ENCODE results near the gene SMIM23.

Gene SMIM23

DNA sequence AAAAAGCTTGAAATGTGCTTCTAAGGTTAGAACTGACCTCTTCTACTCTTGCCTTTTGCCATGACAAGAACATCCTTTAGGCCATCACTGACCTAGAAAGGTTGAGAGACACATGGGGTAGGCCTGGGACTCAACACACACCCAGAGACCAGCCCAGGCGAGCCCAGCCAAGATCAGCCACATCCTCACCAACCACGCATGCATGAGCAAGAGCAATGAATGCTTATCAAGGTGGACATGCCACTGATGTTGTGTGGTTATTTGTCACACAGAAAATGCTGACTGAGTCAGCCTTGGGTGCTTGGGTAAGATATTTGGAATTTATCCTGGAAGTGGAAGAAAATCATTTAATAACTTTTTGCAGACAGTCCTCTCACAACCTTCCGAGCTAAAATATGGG lies 39.4 kb downstream of the SMIM23 start:
- no peaks in the 10 kb centered on the region for H3K9me3 ChIP-seq (ENCODE audit: insufficient read depth, low read depth, low read length)
- H3K4me1 ChIP-seq (ENCODE audit: insufficient read depth, low read length): no peaks in the 10 kb centered on the region
- H3K27me3 ChIP-seq (ENCODE audit: insufficient read depth, low read length): no peaks in the 10 kb centered on the region
- H3K9ac ChIP-seq (ENCODE audit: low read depth, low read length): no peak overlapping the region
- H3K4me3 ChIP-seq (ENCODE audit: low read length): no peak overlapping the region
- no peak overlapping the region for H3K27ac ChIP-seq (ENCODE audit: low read length)
- no peaks in the 10 kb centered on the region for H3K36me3 ChIP-seq (ENCODE audit: insufficient read depth, low read depth, low read length)

DNA sequence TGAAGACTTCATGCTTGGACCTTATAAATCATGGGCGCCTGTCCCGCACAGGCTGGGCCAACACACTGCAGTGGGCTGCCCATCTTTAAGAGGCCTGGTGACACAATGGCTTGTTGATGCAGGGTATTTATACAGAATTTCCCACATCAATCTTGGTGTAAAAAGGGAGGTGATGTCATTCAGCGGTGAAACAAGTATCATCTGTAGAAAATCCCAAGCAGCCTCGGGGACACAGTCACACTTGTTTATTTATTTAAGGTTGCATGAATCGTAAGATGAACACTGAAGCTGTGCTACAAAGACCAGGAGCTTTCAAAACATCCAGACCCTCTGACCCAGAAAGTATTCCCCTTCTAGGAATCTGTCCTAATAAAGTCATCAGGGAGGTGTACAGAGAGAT lies 40.5 kb downstream of the SMIM23 start:
- Histone ChIP-seq H3K27ac (ENCODE audit: low read length) (no peak overlapping the region), H3K4me3 (ENCODE audit: low read length) (no peak overlapping the region), H3K36me3 (ENCODE audit: insufficient read depth, low read depth, low read length) (no peaks in the 10 kb centered on the region), H3K4me1 (ENCODE audit: insufficient read depth, low read length) (no peaks in the 10 kb centered on the region), H3K9me3 (ENCODE audit: insufficient read depth, low read depth, low read length) (no peaks in the 10 kb centered on the region), H3K27me3 (ENCODE audit: insufficient read depth, low read length) (no peaks in the 10 kb centered on the region), H3K9ac (ENCODE audit: low read depth, low read length) (no peak overlapping the region)

GRCh38 chr5:171827162-171827561 lies 41.5 kb downstream of the SMIM23 start:
- H3K9ac ChIP-seq (ENCODE audit: low read depth, low read length): no peak overlapping the region
- H3K9me3 ChIP-seq (ENCODE audit: insufficient read depth, low read depth, low read length): no peaks in the 10 kb centered on the region
- no peaks in the 10 kb centered on the region for H3K36me3 ChIP-seq (ENCODE audit: insufficient read depth, low read depth, low read length)
- H3K4me3 ChIP-seq (ENCODE audit: low read length): no peak overlapping the region
- H3K27me3 ChIP-seq (ENCODE audit: insufficient read depth, low read length): no peaks in the 10 kb centered on the region
- H3K27ac ChIP-seq (ENCODE audit: low read length): no peak overlapping the region
- no peaks in the 10 kb centered on the region for H3K4me1 ChIP-seq (ENCODE audit: insufficient read depth, low read length)

DNA sequence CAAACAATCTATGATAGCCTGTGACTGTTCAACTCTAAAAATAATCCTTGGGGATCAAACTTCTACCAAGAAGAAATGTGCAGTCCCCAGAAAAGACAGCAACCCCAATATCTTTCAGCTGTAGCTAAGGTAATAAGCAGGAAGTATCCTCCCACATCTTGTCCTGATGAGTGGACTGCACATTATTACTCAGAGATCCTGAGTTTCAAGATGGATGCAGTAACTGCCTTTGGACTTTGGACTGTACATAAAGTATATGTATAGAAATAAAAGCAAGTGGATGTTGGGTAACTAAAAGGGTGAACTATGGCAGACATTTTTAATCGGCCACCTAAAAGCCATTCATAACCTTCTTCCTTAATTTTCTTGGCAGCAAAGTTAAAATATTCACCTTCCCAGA lies 45.1 kb downstream of the SMIM23 start:
- Histone ChIP-seq H3K27ac (ENCODE audit: low read length) (no peak overlapping the region), H3K36me3 (ENCODE audit: insufficient read depth, low read depth, low read length) (no peaks in the 10 kb centered on the region), H3K27me3 (ENCODE audit: insufficient read depth, low read length) (no peaks in the 10 kb centered on the region), H3K4me3 (ENCODE audit: low read length) (no peak overlapping the region), H3K4me1 (ENCODE audit: insufficient read depth, low read length) (no peaks in the 10 kb centered on the region), H3K9me3 (ENCODE audit: insufficient read depth, low read depth, low read length) (no peaks in the 10 kb centered on the region), H3K9ac (ENCODE audit: low read depth, low read length) (no peak overlapping the region)

- Histone ChIP-seq H3K27ac (ENCODE audit: low read length) (no peak overlapping the region), H3K4me3 (ENCODE audit: low read length) (no peak overlapping the region), H3K36me3 (ENCODE audit: insufficient read depth, low read depth, low read length) (no peaks in the 10 kb centered on the region), H3K4me1 (ENCODE audit: insufficient read depth, low read length) (no peaks in the 10 kb centered on the region), H3K27me3 (ENCODE audit: insufficient read depth, low read length) (no peaks in the 10 kb centered on the region), H3K9me3 (ENCODE audit: insufficient read depth, low read depth, low read length) (no peaks in the 10 kb centered on the region), H3K9ac (ENCODE audit: low read depth, low read length) (no peak overlapping the region)
These were observed 47.2 kb downstream of the SMIM23 start for GRCh38 chr5:171832775-171833174.

GRCh38 chr5:171834461-171834860 lies 48.8 kb downstream of the SMIM23 start:
- H3K27me3 ChIP-seq (ENCODE audit: insufficient read depth, low read length): no peaks in the 10 kb centered on the region
- no peaks in the 10 kb centered on the region for H3K4me1 ChIP-seq (ENCODE audit: insufficient read depth, low read length)
- H3K27ac ChIP-seq (ENCODE audit: low read length): no peak overlapping the region
- H3K36me3 ChIP-seq (ENCODE audit: insufficient read depth, low read depth, low read length): no peaks in the 10 kb centered on the region
- no peak overlapping the region for H3K9ac ChIP-seq (ENCODE audit: low read depth, low read length)
- H3K4me3 ChIP-seq (ENCODE audit: low read length): no peak overlapping the region
- H3K9me3 ChIP-seq (ENCODE audit: insufficient read depth, low read depth, low read length): no peaks in the 10 kb centered on the region

GRCh38 chr5:171835066-171835465 lies 49.4 kb downstream of the SMIM23 start:
- Histone ChIP-seq H3K36me3 (ENCODE audit: insufficient read depth, low read depth, low read length) (no peaks in the 10 kb centered on the region), H3K27me3 (ENCODE audit: insufficient read depth, low read length) (no peaks in the 10 kb centered on the region), H3K4me3 (ENCODE audit: low read length) (no peak overlapping the region), H3K27ac (ENCODE audit: low read length) (no peak overlapping the region), H3K9ac (ENCODE audit: low read depth, low read length) (no peak overlapping the region), H3K9me3 (ENCODE audit: insufficient read depth, low read depth, low read length) (no peaks in the 10 kb centered on the region), H3K4me1 (ENCODE audit: insufficient read depth, low read length) (no peaks in the 10 kb centered on the region)

GRCh38 chr5:171837522-171837921 lies 51.9 kb downstream of the SMIM23 start:
- H3K27ac ChIP-seq (ENCODE audit: low read length): no peak overlapping the region
- no peak overlapping the region for H3K4me3 ChIP-seq (ENCODE audit: low read length)
- no peaks in the 10 kb centered on the region for H3K9me3 ChIP-seq (ENCODE audit: insufficient read depth, low read depth, low read length)
- no peaks in the 10 kb centered on the region for H3K27me3 ChIP-seq (ENCODE audit: insufficient read depth, low read length)
- H3K4me1 ChIP-seq (ENCODE audit: insufficient read depth, low read length): no peaks in the 10 kb centered on the region
- no peaks in the 10 kb centered on the region for H3K36me3 ChIP-seq (ENCODE audit: insufficient read depth, low read depth, low read length)
- no peak overlapping the region for H3K9ac ChIP-seq (ENCODE audit: low read depth, low read length)

DNA sequence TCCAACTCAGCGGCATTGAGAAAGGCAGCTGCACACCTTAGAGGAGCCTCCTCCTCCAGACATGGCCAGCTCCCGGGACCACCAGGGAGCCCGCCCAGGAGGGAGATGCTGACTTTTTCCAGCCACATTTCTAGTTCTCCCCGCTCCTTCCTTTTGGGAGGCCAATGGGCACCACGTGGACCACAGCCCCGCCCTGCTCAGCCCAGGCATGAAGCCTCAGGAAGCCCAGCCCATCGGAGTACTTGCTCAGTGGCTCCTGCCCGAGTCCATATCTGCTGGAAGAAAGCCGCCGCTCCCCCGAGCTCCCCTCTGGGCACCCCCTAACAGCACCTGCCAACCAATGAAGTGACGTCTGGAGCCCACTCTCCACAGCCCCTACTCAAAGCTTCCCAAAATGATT lies 52.4 kb downstream of the SMIM23 start:
- no peak overlapping the region for H3K4me3 ChIP-seq (ENCODE audit: low read length)
- no peak overlapping the region for H3K27ac ChIP-seq (ENCODE audit: low read length)
- no peaks in the 10 kb centered on the region for H3K9me3 ChIP-seq (ENCODE audit: insufficient read depth, low read depth, low read length)
- no peak overlapping the region for H3K9ac ChIP-seq (ENCODE audit: low read depth, low read length)
- no peaks in the 10 kb centered on the region for H3K27me3 ChIP-seq (ENCODE audit: insufficient read depth, low read length)
- no peaks in the 10 kb centered on the region for H3K4me1 ChIP-seq (ENCODE audit: insufficient read depth, low read length)
- no peaks in the 10 kb centered on the region for H3K36me3 ChIP-seq (ENCODE audit: insufficient read depth, low read depth, low read length)

GRCh38 chr5:171839112-171839511 lies 53.5 kb downstream of the SMIM23 start:
- Histone ChIP-seq H3K9me3 (ENCODE audit: insufficient read depth, low read depth, low read length) (no peaks in the 10 kb centered on the region), H3K27me3 (ENCODE audit: insufficient read depth, low read length) (no peaks in the 10 kb centered on the region), H3K4me3 (ENCODE audit: low read length) (no peak overlapping the region), H3K4me1 (ENCODE audit: insufficient read depth, low read length) (no peaks in the 10 kb centered on the region), H3K27ac (ENCODE audit: low read length) (no peak overlapping the region), H3K9ac (ENCODE audit: low read depth, low read length) (no peak overlapping the region), H3K36me3 (ENCODE audit: insufficient read depth, low read depth, low read length) (no peaks in the 10 kb centered on the region)

DNA sequence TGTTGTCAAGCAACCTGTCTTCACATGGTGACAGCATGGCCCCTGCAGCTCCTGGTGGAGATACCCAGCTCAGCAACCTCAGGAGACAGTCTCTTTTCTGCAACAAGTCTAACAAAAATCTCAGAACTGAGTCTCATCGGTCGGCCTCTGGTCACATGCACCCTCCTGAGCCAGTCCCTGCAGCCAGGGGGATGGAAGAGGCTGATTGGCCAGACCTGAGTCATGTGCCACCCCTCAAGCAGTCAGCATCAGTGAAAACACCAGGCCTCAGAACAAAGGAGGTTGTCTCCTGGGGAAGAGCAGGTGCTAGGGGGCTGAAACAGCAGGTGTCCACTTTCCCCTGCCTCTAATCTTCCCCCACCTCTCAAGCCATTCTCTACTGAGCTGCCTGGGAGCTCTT lies 54.4 kb downstream of the SMIM23 start:
- Histone ChIP-seq H3K27ac (ENCODE audit: low read length) (no peak overlapping the region), H3K36me3 (ENCODE audit: insufficient read depth, low read depth, low read length) (no peaks in the 10 kb centered on the region), H3K9ac (ENCODE audit: low read depth, low read length) (no peak overlapping the region), H3K27me3 (ENCODE audit: insufficient read depth, low read length) (no peaks in the 10 kb centered on the region), H3K4me3 (ENCODE audit: low read length) (no peak overlapping the region), H3K4me1 (ENCODE audit: insufficient read depth, low read length) (no peaks in the 10 kb centered on the region), H3K9me3 (ENCODE audit: insufficient read depth, low read depth, low read length) (no peaks in the 10 kb centered on the region)

All from iPS-20b (cell line).